Right lobe of liver (tissue), 6 donors: ENCODE data around the gene GGCX. TPM values are rescaled to one million over a fixed set of nuclear protein-coding genes. Genes with fewer than 3 reads are reported as not detected.

Experiments
- ATAC-seq, 4 donors: fragments of 200-7000 bp; cut with Tn5 transposase; one replicate each; pipeline ENCODE4 v1.9.1; 2020; ENCODE audit warnings: mild to moderate bottlenecking in 4 of 4, moderate library complexity in 4 of 4
- DNase-seq, 3 donors: peaks; one replicate each; pipeline ENCODE4 v3.0.0-alpha.2; 2020
- H3K27ac ChIP-seq, 3 donors: fragments of 200-600 bp; one replicate each; pipeline ENCODE4 v1.8.0; 2022
- H3K27me3 ChIP-seq, 2 donors: fragments of 200-600 bp; one replicate each; pipeline ENCODE4 v1.8.0; 2022
- H3K36me3 ChIP-seq, 4 donors: fragments of 200-600 bp; sonication (generic) in 1 of 4; one replicate each; pipeline versions ENCODE4 v1.5.1 to v1.8.0; 2017 to 2022; ENCODE audit warnings: control low read depth in 1 of 4
- H3K4me1 ChIP-seq, 4 donors: fragments of 200-600 bp; sonication (generic) in 1 of 4; one replicate each; pipeline versions ENCODE4 v1.5.1 to v1.8.0; 2017 to 2022; ENCODE audit warnings: control low read depth in 1 of 4
- H3K4me3 ChIP-seq, 3 donors: fragments of 200-600 bp; one replicate each; pipeline ENCODE4 v1.8.0; 2022
- H3K9me3 ChIP-seq, 4 donors: fragments of 200-600 bp; sonication (generic) in 1 of 4; one replicate each; pipeline versions ENCODE4 v1.5.1 to v1.8.0; 2017 to 2022; ENCODE audit warnings: control low read depth in 1 of 4
- POLR2A ChIP-seq: fragments of 450-650 bp; IDR thresholded peaks from one replicate; pipeline ENCODE4 v1.6.1; 2017; ENCODE audit warnings: antibody characterized with exemption, mild to moderate bottlenecking
- WGBS: methylation state at CpG from one replicate; pipeline ENCODE4 v1.1.6; 2018; ENCODE audit warnings: low coverage, low lambda C conversion rate; ENCODE audit not compliant: insufficient coverage; ENCODE audit errors: missing lambda C conversion rate; 5-methylcytosine and 5-hydroxymethylcytosine counted together
- intact Hi-C, 2 donors: fragments of 100-400 bp; cut with DNase I; formaldehyde crosslinking; loops; one replicate each; pipeline versions ENCODE4 v1.11.2 to v1.14.1; 2022
- total RNA-seq, 6 experiments: library from RNA; depleted of rRNA in 2 of 6; stranded (reverse); fragments of >200 nt in 2 of 6; fragmentation: NEBNext Ultra II Directional in 3 of 6; extraction: Animal tissue kit (Norgen Biotek cat#: 25700) in 3 of 6; gene quantifications; one replicate each; pipeline versions ENCODE4 v1.1.0 to v1.2.4, GENCODE V29; 2016 to 2023
- TF ChIP-seq, protein P1 (sequence below), 4 donors: fragments of 200-600 bp in 3 of 4; fragments of 450-650 bp in 1 of 4; IDR thresholded peaks; one replicate each; pipeline versions ENCODE4 v1.5.1 to v1.8.0; 2016 to 2022; ENCODE audit warnings: antibody characterized with exemption in 4 of 4, mild to moderate bottlenecking in 2 of 4
- donor health status: DM: no; HTN: yes; CAD: no.
- donor health status: DM: no; HTN: no; CAD: no.
- donor health status: DM: no; HTN: no; CAD: no.
- donor health status: DM: no; HTN: yes; CAD: no.
- donor health status: DM: no; HTN: yes; CAD: no.

The GGCX gene
- total RNA-seq, 6 experiments from 2014 or later, result 89.6 to 238 (median 183) TPM

DNA sequence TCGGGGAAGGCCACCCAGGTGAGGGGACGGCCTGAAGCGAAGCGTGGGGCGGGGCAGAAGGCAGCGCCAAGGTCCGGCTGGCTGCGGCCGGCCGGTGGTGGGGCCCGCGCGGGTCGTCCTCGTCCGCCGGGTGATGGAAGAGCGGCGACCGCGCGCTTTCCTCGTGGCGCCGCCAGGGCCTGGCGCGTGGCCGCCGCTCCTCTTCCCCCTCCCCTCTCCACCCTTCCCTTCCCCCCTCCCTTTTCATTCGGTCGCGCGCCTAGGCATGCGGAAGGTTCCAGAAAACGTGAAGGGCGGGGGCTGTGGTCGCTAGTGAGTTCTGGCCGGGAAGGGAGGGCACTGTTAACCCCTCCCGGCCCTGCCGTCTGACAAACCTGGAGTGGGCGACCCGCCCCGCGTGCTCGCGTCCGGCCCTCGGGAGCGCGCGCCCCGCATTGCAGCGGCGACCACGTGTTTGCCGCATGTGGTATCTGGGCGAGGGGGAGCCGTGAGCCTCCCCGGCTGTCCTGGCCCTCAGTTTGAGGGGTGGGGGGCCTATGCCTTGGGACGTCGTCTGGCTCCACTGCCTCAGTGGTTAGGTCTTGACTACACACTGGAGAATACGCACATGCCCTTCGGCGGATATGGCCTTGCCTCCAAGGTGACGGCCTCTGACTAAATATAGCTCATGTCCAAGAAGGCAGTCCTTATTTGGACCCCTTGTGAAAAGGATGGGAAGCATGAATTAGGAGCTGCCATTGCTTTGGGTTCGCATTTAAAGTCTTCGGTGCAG is 21.7 kb downstream of the GGCX start:
- peak; percentile 68 to 77 (median 75) for DNase-seq
- intact Hi-C loops, result no loop called here
- Histone ChIP-seq H3K9me3 (no peaks in the 10 kb centered on the region), H3K27me3 (no peaks in the 10 kb centered on the region), H3K36me3 (peaks cover 15 to 40% (median 29%) of the 10 kb centered on the region in 4 donors), H3K4me1 (peaks cover 0 to 30% (median 13%) of the 10 kb centered on the region in 4 donors), H3K4me3 (peak overlapping the region; percentile 94 to 100 (median 99)), H3K27ac (peak overlapping the region; percentile 98 to 99 (median 98))
- WGBS, result 0% methylated on average over 3 of the region's 67 CpGs
- ATAC-seq, result peak; percentile 43 to 60 (median 52)
- peak; percentile 45 for TF ChIP-seq POLR2A
- TF ChIP-seq, protein P1, sequence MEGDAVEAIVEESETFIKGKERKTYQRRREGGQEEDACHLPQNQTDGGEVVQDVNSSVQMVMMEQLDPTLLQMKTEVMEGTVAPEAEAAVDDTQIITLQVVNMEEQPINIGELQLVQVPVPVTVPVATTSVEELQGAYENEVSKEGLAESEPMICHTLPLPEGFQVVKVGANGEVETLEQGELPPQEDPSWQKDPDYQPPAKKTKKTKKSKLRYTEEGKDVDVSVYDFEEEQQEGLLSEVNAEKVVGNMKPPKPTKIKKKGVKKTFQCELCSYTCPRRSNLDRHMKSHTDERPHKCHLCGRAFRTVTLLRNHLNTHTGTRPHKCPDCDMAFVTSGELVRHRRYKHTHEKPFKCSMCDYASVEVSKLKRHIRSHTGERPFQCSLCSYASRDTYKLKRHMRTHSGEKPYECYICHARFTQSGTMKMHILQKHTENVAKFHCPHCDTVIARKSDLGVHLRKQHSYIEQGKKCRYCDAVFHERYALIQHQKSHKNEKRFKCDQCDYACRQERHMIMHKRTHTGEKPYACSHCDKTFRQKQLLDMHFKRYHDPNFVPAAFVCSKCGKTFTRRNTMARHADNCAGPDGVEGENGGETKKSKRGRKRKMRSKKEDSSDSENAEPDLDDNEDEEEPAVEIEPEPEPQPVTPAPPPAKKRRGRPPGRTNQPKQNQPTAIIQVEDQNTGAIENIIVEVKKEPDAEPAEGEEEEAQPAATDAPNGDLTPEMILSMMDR (IDR thresholded peaks at IDR 0.05), result no peak

- Histone ChIP-seq H3K4me3 (peak within 1 kb of the TSS; percentile 94 to 100 (median 99)), H3K4me1 (peaks cover 0 to 30% (median 13%) of the 10 kb centered on the region in 4 donors), H3K27ac (peak within 1 kb of the TSS; percentile 98 to 99 (median 98)), H3K27me3 (no peaks in the 10 kb centered on the region), H3K36me3 (peaks cover 15 to 32% (median 25%) of the 10 kb centered on the region in 4 donors), H3K9me3 (no peaks in the 10 kb centered on the region)
- WGBS, result 0% methylated on average over 15 of the region's 92 CpGs
- intact Hi-C loops, result no loop called here
- DNase-seq (peak; percentile 93 to 95 (median 93)), ATAC-seq (peak; percentile 84 to 92 (median 88))
- TF ChIP-seq, protein P1 (IDR thresholded peaks at IDR 0.05), result peak; percentile 62 to 80 (median 74)
- peak; percentile 100 for TF ChIP-seq POLR2A
Observed at GRCh38 chr2:85538507-85539360, 22.6 kb downstream of the GGCX start, which contains the start of gene MAT2A. MAT2A (plus strand) TSS chr2:85539168; CDS start chr2:85539288, 120 bp downstream.

- H3K4me3 ChIP-seq, result peak overlapping the region; percentile 94 to 100 (median 99)
- ATAC-seq, result peak; percentile 32 to 55 (median 38)
- under 1% methylated on average over 34 of the region's 35 CpGs for WGBS
- H3K27ac ChIP-seq, result peak overlapping the region; percentile 98 to 99 (median 98)
- peak; percentile 69 to 78 (median 76) for DNase-seq
- H3K27me3 ChIP-seq, result no peaks in the 10 kb centered on the region
- intact Hi-C loops, result no loop called here
- H3K4me1 ChIP-seq, result peaks cover 0 to 29% (median 13%) of the 10 kb centered on the region in 4 donors
- no peaks in the 10 kb centered on the region for H3K9me3 ChIP-seq
- peaks cover 12 to 23% (median 18%) of the 10 kb centered on the region in 4 donors for H3K36me3 ChIP-seq
- TF ChIP-seq, protein P1 (IDR thresholded peaks at IDR 0.05), result no peak
- TF ChIP-seq POLR2A, result peak; percentile 8
Observed at GRCh38 chr2:85537600-85538506, 23.4 kb downstream of the GGCX start.

DNA sequence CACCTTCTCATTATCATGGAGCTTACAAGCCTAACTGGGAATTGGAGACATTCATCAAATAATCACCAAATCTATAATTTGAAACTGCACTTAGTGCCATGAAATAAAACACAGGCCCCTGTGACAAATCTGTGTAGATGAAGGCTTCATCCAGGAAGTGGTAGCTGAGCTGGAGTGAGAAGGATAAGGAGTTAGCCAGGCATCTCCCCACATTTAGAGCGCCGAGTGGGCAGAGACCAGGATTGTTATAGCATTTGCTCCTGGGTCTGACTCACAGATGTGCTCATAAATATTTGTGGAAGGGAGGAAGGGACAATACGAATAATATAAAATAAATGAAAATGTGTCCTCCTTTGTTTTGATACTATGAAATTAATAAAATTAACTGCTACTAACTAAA is 24.8 kb downstream of the GGCX start:
- Histone ChIP-seq H3K9me3 (no peaks in the 10 kb centered on the region), H3K4me1 (peaks cover 0 to 21% (median 10%) of the 10 kb centered on the region in 4 donors), H3K27ac (no peak overlapping the region), H3K4me3 (no peak overlapping the region), H3K36me3 (peaks cover 0 to 9% (median 5%) of the 10 kb centered on the region in 4 donors), H3K27me3 (no peaks in the 10 kb centered on the region)
- ATAC-seq (no peak), DNase-seq (no peak)
- WGBS, result 86% methylated on average over 3 of the region's 3 CpGs
- intact Hi-C loops, result no loop called here
- TF ChIP-seq, protein P1 (IDR thresholded peaks at IDR 0.05), result no peak
- TF ChIP-seq POLR2A, result no peak
